Measurements from ENCODE around the gene BLTP3B.

The BLTP3B gene

DNA sequence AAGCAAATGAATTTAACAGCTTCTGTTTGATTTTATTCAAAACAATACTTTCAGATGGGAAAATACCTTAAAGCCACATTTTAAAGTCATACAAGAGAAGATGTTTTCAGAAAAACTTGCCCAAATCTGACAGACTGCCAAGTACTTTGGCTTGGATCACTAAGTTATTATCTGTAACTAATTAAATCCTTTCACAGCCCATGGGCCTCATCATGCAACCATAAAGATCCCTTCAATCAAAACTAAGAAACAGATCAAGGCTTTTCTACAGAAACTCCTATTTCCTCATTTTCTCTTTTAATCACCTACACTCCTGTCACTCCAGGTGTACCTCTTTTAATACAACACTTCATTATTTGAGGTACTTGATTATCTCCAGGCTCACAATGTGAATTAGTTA is 28.1 kb downstream of the BLTP3B start:
- no peak for DNase-seq

- no peak for DNase-seq
These were observed 32.4 kb downstream of the BLTP3B start for GRCh38 chr12:100110276-100110675.

GRCh38 chr12:100106861-100107260 is 35.8 kb downstream of the BLTP3B start:
- no peak for DNase-seq

DNA sequence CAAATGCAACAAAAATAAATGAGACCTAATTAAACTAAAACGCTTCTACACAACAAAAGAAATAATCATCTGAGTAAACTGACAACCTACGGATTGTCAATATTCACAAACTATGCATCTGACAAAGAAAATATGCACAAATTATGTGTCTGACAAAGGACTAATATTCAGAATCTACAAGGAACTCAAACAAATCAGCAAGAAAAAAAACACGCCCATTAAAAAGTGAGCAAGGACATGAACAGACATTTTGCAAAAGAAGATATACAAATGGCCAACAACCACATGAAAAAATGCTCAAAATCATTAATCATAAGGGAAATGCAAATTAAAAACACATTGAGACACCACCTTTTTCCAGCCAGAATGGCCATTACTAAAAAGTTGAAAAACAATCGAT is 37.0 kb downstream of the BLTP3B start:
- no peak for DNase-seq

DNA sequence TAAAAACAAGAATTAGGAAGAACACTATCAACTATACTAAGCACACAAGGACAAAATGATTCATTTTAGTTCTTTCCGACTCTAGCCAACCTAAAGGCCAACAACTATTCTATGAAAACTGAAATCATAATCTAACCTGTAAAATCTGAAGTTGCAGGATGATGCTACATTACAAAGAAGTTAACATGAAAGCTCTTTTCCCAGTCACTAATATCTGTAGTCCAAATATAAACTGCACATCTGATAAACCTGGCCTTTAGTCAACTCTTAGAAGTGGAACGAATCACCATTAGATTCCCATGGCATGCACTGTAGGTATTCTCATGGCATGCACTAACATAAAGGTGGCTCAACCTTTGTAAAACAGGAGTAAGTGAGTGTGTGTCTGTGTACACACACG is 41.7 kb downstream of the BLTP3B start:
- DNase-seq: no peak

Measured in suppressor macrophage treated with lipopolysaccharide for 4 hours (primary cell).